Gastrocnemius medialis (tissue), 4 donors: ENCODE data around the gene BLOC1S4.

ENCODE experiments used
- CTCF ChIP-seq, 5 experiments: fragments of 450-650 bp in 3 of 5; fragments of 200-600 bp in 2 of 5; sonication (generic) in 2 of 5; IDR thresholded peaks in 4 of 5; conservative IDR thresholded peaks in 1 of 5; 1 replicate in 4 of 5; 2 replicates in 1 of 5; pipeline ENCODE4 v1.5.1; 2016 to 2019; ENCODE audit warnings: antibody characterized with exemption in 5 of 5, mild to moderate bottlenecking in 3 of 5, moderate library complexity in 3 of 5
- POLR2A ChIP-seq, 2 donors: fragments of 450-650 bp; IDR thresholded peaks; one replicate each; pipeline ENCODE4 v1.6.1; 2017; ENCODE audit warnings: antibody characterized with exemption in 2 of 2, mild to moderate bottlenecking in 2 of 2, moderate library complexity in 2 of 2

- TF ChIP-seq CTCF (IDR thresholded peaks at IDR 0.05 in 4 of 5, conservative IDR thresholded peaks at IDR 0.05 in 1 of 5), result no peak
- TF ChIP-seq POLR2A (IDR thresholded peaks at IDR 0.05), result no peak
These were observed 43.8 kb upstream of the BLOC1S4 start for GRCh38 chr4:6672131-6672530.
